SK-N-SH (cell line): ENCODE results near the gene HBEGF. TPM values are rescaled to one million over a fixed set of nuclear protein-coding genes. Genes with fewer than 3 reads are reported as not detected.

Experiments used
- CTCF ChIA-PET: fragments of 300-600, 350-600 bp; formaldehyde crosslinking; extraction: SDS; loops from one replicate; lab custom pipeline; 2021; lab: Yijun Ruan, JAX
- POLR2A ChIA-PET: fragments of 350-600 bp; sonication (Branson Sonifier 250); formaldehyde crosslinking; extraction: SDS; loops from one replicate; lab custom pipeline; 2020; ENCODE audit warnings: antibody characterized with exemption, inconsistent platforms; lab: Yijun Ruan, JAX
- DNase-seq: peaks from one replicate; pipeline ENCODE4 v3.0.0; 2012
- H2AFZ ChIP-seq: fragments of 200-600 bp; sonication (generic); 2 replicates; pipeline ENCODE4 v1.8.1; 2016; ENCODE audit warnings: antibody characterized with exemption, mild to moderate bottlenecking, low read depth
- H3F3A ChIP-seq: fragments of 200-600 bp; sonication (generic); replicated peaks from 2 replicates; pipeline ENCODE3; 2016; ENCODE audit warnings: antibody characterized with exemption, mild to moderate bottlenecking; ENCODE audit not compliant: insufficient read depth
- H3K27ac ChIP-seq, 2 experiments: fragments of 200-500 bp in 1 of 2; fragments of 200-600 bp in 1 of 2; sonication (Bioruptor generic) in 1 of 2; sonication (generic), shearing (Covaris generic) in 1 of 2; 2 replicates each; pipeline versions ENCODE4 v1.5.1 to v1.6.1; 2014 to 2016; ENCODE audit warnings: low read depth in 2 of 2, inconsistent platforms in 1 of 2, low read length in 1 of 2, mild to moderate bottlenecking in 1 of 2, mixed read lengths in 1 of 2
- H3K27me3 ChIP-seq: fragments of 200-600 bp; sonication (generic), shearing (Covaris generic); 2 replicates; pipeline ENCODE4 v1.6.1; 2016; ENCODE audit warnings: mixed run types; ENCODE audit not compliant: insufficient read depth
- H3K36me3 ChIP-seq, 2 experiments: fragments of 200-500 bp in 1 of 2; fragments of 200-600 bp in 1 of 2; sonication (Bioruptor generic) in 1 of 2; sonication (generic) in 1 of 2; replicated peaks in 1 of 2; 2 replicates each; pipeline versions ENCODE3 to v1.5.1; 2014 to 2016; ENCODE audit warnings: low read length in 1 of 2, mild to moderate bottlenecking in 1 of 2; ENCODE audit not compliant: insufficient read depth in 2 of 2, control insufficient read depth in 1 of 2
- H3K4me1 ChIP-seq, 2 experiments: fragments of 200-500 bp in 1 of 2; fragments of 200-600 bp in 1 of 2; sonication (Bioruptor generic) in 1 of 2; sonication (generic), shearing (Covaris generic) in 1 of 2; 2 replicates each; pipeline versions ENCODE4 v1.5.1 to v1.6.1; 2014 to 2016; ENCODE audit warnings: low read depth in 1 of 2, low read length in 1 of 2, mixed run types in 1 of 2; ENCODE audit not compliant: insufficient read depth in 2 of 2, control insufficient read depth in 1 of 2
- H3K4me2 ChIP-seq: fragments of 200-600 bp; sonication (generic), shearing (Covaris generic); 2 replicates; pipeline ENCODE4 v1.6.1; 2017; ENCODE audit warnings: mixed run types
- H3K4me3 ChIP-seq, 2 experiments: fragments of 200-500 bp in 1 of 2; fragments of 200-600 bp in 1 of 2; sonication (Bioruptor generic) in 1 of 2; sonication (generic), shearing (Covaris generic) in 1 of 2; 2 replicates each; pipeline versions ENCODE4 v1.5.1 to v1.8.1; 2014 to 2016; ENCODE audit warnings: low read depth in 2 of 2, inconsistent platforms in 1 of 2, low read length in 1 of 2, mild to moderate bottlenecking in 1 of 2, mixed read lengths in 1 of 2, moderate library complexity in 1 of 2
- H3K79me2 ChIP-seq: fragments of 200-600 bp; sonication (generic); 2 replicates; pipeline ENCODE4 v1.8.1; 2017; ENCODE audit warnings: mild to moderate bottlenecking; ENCODE audit not compliant: insufficient read depth
- H3K9ac ChIP-seq: fragments of 200-600 bp; sonication (generic); 2 replicates; pipeline ENCODE4 v1.6.1; 2017; ENCODE audit warnings: mixed run types
- H3K9me2 ChIP-seq: fragments of 200-600 bp; sonication (generic); 2 replicates; pipeline ENCODE4 v1.6.1; 2017; ENCODE audit warnings: mixed run types
- H3K9me3 ChIP-seq: fragments of 200-600 bp; sonication (generic); 2 replicates; pipeline ENCODE4 v1.6.1; 2017; ENCODE audit warnings: mixed run types, mild to moderate bottlenecking, moderate library complexity
- H4K20me1 ChIP-seq: fragments of 200-600 bp; sonication (generic); 2 replicates; pipeline ENCODE4 v1.6.1; 2017; ENCODE audit warnings: mild to moderate bottlenecking, mixed run types; ENCODE audit not compliant: insufficient read depth
- CHD2 ChIP-seq: fragments of 150-350 bp; IDR thresholded peaks from 2 replicates; pipeline ENCODE4 v1.6.1; 2018; ENCODE audit warnings: low read length; ENCODE audit not compliant: partially characterized antibody
- ELF1 ChIP-seq: IDR thresholded peaks from 2 replicates; pipeline ENCODE4 v1.4.0; 2012
- EZH2phosphoT487 ChIP-seq: fragments of 200-600 bp; sonication (generic); IDR thresholded peaks from 2 replicates; pipeline ENCODE4 v1.6.1; 2017; ENCODE audit warnings: low read depth, mixed run types, mild to moderate bottlenecking, antibody characterized with exemption, moderate library complexity, borderline replicate concordance
- GATA2 ChIP-seq: sonication (generic); formaldehyde crosslinking; IDR thresholded peaks from 2 replicates; pipeline ENCODE4 v1.5.0; 2020; ENCODE audit warnings: mild to moderate bottlenecking, missing genetic modification reagents
- MEF2A ChIP-seq: IDR thresholded peaks from 2 replicates; pipeline ENCODE4 v1.4.0; 2012; ENCODE audit warnings: low read depth, borderline replicate concordance
- MXI1 ChIP-seq: IDR thresholded peaks from 2 replicates; pipeline ENCODE4 v1.6.1; 2012; ENCODE audit warnings: mild to moderate bottlenecking, low read depth, low read length, improper control_type of control experiment
- NFIC ChIP-seq: IDR thresholded peaks from 2 replicates; pipeline ENCODE4 v1.4.0; 2012; ENCODE audit warnings: borderline replicate concordance
- NRF1 ChIP-seq: IDR thresholded peaks from 2 replicates; pipeline ENCODE4 v1.6.1; 2012; ENCODE audit warnings: low read depth, mild to moderate bottlenecking, low read length
- POLR2AphosphoS5 ChIP-seq: IDR thresholded peaks from 2 replicates; pipeline ENCODE4 v1.6.1; 2012; ENCODE audit warnings: low read depth, low read length
- RAD21 ChIP-seq: IDR thresholded peaks from 2 replicates; pipeline ENCODE4 v1.6.1; 2012; ENCODE audit warnings: mild to moderate bottlenecking, low read length
- RCOR1 ChIP-seq: fragments of 150-350 bp; IDR thresholded peaks from 2 replicates; pipeline ENCODE4 v1.6.1; 2017; ENCODE audit warnings: antibody characterized with exemption, low read length
- RXRA ChIP-seq: IDR thresholded peaks from 2 replicates; pipeline ENCODE4 v1.4.0; 2012; ENCODE audit warnings: low read depth, mild to moderate bottlenecking, borderline replicate concordance
- SIN3A ChIP-seq: IDR thresholded peaks from 2 replicates; pipeline ENCODE4 v1.6.1; 2012; ENCODE audit warnings: low read depth, mild to moderate bottlenecking, low read length, moderate library complexity, borderline replicate concordance
- TAF1 ChIP-seq: IDR thresholded peaks from 2 replicates; pipeline ENCODE4 v1.6.1; 2012; ENCODE audit warnings: low read depth, mild to moderate bottlenecking, low read length, moderate library complexity, borderline replicate concordance
- TCF12 ChIP-seq: IDR thresholded peaks from 2 replicates; pipeline ENCODE4 v1.4.0; 2012
- TEAD4 ChIP-seq: IDR thresholded peaks from 2 replicates; pipeline ENCODE4 v1.4.0; 2012; ENCODE audit warnings: mild to moderate bottlenecking, borderline replicate concordance; ENCODE audit not compliant: insufficient read depth
- YY1 ChIP-seq: IDR thresholded peaks from 2 replicates; pipeline ENCODE4 v1.4.0; 2012; ENCODE audit warnings: low read depth, mild to moderate bottlenecking
- WGBS: methylation state at CpG from one replicate; pipeline ENCODE4 v1.1.6; 2017; ENCODE audit warnings: low lambda C conversion rate; 5-methylcytosine and 5-hydroxymethylcytosine counted together
- polyA plus RNA-seq, 3 experiments: library from polyadenylated mRNA; depleted of rRNA; stranded (reverse); fragments of >200 nt; gene quantifications; 2 replicates each; pipeline ENCODE4 v1.2.3, GENCODE V29; 2012
- TF ChIP-seq, protein P1 (sequence below): fragments of 150-350 bp; IDR thresholded peaks from 2 replicates; pipeline ENCODE4 v1.6.1; 2016; ENCODE audit warnings: mild to moderate bottlenecking, low read depth, low read length
- TF ChIP-seq, protein P2 (sequence below): IDR thresholded peaks from 2 replicates; pipeline ENCODE4 v1.6.1; 2012; ENCODE audit warnings: mild to moderate bottlenecking, low read depth, low read length, moderate library complexity
- TF ChIP-seq, protein P3 (sequence below): fragments of 150-350 bp; IDR thresholded peaks from 2 replicates; pipeline ENCODE4 v1.6.1; 2017; ENCODE audit warnings: antibody characterized with exemption, low read length, low read depth, borderline replicate concordance

HBEGF gene
- polyA plus RNA-seq, 1 of the 3 experiments (the other 2 are of a cell fraction) = 59.8 TPM

DNA sequence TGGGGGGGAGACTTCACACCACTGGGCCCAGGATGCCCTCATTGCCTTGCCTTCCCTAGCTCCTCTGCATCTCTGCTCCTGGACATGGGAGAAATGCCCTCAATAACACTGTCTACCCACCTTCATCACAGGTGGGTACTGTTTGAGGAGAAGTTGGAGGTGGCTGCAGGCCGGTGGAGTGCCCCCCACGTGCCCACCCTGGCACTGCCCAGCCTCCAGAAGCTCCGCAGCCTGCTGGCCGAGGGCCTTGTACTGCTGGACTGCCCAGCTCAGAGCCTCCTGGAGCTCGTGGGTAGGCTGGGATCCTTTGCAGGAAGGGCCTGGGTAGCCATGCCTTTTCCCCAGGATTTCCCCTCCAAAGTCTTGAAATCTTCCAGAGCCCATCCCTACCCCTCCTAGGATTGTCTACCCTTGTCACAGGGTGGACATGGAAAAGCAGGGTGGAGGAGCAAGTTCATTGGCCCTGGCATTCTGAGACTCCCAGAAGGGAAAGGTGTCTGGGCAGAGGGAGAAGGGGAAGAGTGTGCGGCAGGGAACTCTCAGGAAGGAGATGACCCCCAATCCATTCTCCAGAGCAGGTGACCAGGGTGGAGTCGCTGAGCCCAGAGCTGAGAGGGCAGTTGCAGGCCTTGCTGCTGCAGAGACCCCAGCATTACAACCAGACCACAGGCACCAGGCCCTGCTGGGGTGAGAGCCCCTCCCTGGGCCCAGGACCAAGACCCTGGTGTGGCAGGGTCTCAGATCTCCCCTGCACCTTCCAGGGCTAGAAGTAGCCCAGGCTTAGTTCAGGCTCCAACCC is 14.5 kb upstream of the HBEGF start:
- Histone ChIP-seq H3F3A (peaks cover 4% of the 10 kb centered on the region), H3K27ac (no peak overlapping the region), H2AFZ (no peak overlapping the region), H3K4me1 (peaks cover 0 to 6% of the 10 kb centered on the region in 2 experiments; a peak in 1 of 4 replicates), H3K4me3 (no peak overlapping the region), H4K20me1 (no peaks in the 10 kb centered on the region), H3K9ac (no peak overlapping the region), H3K9me2 (no peaks in the 10 kb centered on the region), H3K79me2 (no peaks in the 10 kb centered on the region), H3K27me3 (no peaks in the 10 kb centered on the region), H3K9me3 (no peaks in the 10 kb centered on the region), H3K36me3 (no peaks in the 10 kb centered on the region), H3K4me2 (no peak overlapping the region)
- CTCF ChIA-PET = interaction anchor here (0.7 to 4.8 kb wide), 10 partner anchors 9 to 358 kb away, joined by 3 to 62 read pairs (median 5); partner anchors contain the start of gene HBEGF
- POLR2A ChIA-PET = no interaction called here
- DNase-seq = no peak
- TF ChIP-seq, protein P1, sequence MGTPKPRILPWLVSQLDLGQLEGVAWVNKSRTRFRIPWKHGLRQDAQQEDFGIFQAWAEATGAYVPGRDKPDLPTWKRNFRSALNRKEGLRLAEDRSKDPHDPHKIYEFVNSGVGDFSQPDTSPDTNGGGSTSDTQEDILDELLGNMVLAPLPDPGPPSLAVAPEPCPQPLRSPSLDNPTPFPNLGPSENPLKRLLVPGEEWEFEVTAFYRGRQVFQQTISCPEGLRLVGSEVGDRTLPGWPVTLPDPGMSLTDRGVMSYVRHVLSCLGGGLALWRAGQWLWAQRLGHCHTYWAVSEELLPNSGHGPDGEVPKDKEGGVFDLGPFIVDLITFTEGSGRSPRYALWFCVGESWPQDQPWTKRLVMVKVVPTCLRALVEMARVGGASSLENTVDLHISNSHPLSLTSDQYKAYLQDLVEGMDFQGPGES = no peak
- TF ChIP-seq RCOR1 (no peak), SIN3A (no peak), TCF12 (no peak), NFIC (no peak), EZH2phosphoT487 (no peak), GATA2 (CRISPR knock-in tag) (no peak), RXRA (no peak), MEF2A (no peak), RAD21 (no peak), POLR2AphosphoS5 (no peak), TAF1 (no peak), MXI1 (no peak), CHD2 (no peak), YY1 (no peak), ELF1 (no peak), TEAD4 (no peak), NRF1 (no peak)
- TF ChIP-seq, protein P2, sequence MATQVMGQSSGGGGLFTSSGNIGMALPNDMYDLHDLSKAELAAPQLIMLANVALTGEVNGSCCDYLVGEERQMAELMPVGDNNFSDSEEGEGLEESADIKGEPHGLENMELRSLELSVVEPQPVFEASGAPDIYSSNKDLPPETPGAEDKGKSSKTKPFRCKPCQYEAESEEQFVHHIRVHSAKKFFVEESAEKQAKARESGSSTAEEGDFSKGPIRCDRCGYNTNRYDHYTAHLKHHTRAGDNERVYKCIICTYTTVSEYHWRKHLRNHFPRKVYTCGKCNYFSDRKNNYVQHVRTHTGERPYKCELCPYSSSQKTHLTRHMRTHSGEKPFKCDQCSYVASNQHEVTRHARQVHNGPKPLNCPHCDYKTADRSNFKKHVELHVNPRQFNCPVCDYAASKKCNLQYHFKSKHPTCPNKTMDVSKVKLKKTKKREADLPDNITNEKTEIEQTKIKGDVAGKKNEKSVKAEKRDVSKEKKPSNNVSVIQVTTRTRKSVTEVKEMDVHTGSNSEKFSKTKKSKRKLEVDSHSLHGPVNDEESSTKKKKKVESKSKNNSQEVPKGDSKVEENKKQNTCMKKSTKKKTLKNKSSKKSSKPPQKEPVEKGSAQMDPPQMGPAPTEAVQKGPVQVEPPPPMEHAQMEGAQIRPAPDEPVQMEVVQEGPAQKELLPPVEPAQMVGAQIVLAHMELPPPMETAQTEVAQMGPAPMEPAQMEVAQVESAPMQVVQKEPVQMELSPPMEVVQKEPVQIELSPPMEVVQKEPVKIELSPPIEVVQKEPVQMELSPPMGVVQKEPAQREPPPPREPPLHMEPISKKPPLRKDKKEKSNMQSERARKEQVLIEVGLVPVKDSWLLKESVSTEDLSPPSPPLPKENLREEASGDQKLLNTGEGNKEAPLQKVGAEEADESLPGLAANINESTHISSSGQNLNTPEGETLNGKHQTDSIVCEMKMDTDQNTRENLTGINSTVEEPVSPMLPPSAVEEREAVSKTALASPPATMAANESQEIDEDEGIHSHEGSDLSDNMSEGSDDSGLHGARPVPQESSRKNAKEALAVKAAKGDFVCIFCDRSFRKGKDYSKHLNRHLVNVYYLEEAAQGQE = no peak
- TF ChIP-seq, protein P3, sequence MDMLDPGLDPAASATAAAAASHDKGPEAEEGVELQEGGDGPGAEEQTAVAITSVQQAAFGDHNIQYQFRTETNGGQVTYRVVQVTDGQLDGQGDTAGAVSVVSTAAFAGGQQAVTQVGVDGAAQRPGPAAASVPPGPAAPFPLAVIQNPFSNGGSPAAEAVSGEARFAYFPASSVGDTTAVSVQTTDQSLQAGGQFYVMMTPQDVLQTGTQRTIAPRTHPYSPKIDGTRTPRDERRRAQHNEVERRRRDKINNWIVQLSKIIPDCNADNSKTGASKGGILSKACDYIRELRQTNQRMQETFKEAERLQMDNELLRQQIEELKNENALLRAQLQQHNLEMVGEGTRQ = no peak
- WGBS = 58% methylated on average over 4 of the region's 7 CpGs
